ENCODE data around the gene PTPRN2. TPM values are rescaled to one million over a fixed set of nuclear protein-coding genes. Genes with fewer than 3 reads are reported as not detected.

PTPRN2 gene
- total RNA-seq, 1 donor from 2014 or later, result 2.4 TPM

DNA sequence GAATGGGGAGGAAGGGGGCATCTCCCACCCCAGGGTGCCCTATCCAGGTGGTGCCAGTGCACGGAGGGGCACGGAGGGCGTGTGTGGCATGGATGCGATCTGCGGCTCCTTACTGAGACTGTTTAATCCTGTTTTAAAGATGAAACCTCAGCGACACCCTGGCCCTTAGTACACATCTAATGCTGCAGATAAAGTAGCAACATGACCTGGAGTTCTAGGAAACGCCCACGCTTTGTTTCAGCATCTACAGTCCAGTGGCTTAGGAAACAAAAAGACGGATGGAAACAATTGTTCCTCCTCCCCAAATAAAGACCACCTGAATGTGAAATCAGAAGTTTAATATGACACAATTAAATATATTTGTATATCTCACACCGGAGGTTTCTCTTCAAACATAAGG, 1048.9 kb downstream of the PTPRN2 start:
- DNase-seq (ENCODE audit: low read depth), result no peak
- Histone ChIP-seq H3K27me3 (ENCODE audit: control insufficient read depth, insufficient read depth, low read length) (no peaks in the 10 kb centered on the region), H3K4me3 (ENCODE audit: low read depth, low read length) (no peak overlapping the region), H3K36me3 (ENCODE audit: control insufficient read depth, insufficient read depth, low read length) (no peaks in the 10 kb centered on the region)
- TF ChIP-seq, protein P1, sequence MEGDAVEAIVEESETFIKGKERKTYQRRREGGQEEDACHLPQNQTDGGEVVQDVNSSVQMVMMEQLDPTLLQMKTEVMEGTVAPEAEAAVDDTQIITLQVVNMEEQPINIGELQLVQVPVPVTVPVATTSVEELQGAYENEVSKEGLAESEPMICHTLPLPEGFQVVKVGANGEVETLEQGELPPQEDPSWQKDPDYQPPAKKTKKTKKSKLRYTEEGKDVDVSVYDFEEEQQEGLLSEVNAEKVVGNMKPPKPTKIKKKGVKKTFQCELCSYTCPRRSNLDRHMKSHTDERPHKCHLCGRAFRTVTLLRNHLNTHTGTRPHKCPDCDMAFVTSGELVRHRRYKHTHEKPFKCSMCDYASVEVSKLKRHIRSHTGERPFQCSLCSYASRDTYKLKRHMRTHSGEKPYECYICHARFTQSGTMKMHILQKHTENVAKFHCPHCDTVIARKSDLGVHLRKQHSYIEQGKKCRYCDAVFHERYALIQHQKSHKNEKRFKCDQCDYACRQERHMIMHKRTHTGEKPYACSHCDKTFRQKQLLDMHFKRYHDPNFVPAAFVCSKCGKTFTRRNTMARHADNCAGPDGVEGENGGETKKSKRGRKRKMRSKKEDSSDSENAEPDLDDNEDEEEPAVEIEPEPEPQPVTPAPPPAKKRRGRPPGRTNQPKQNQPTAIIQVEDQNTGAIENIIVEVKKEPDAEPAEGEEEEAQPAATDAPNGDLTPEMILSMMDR (IDR thresholded peaks at IDR 0.05; ENCODE audit: insufficient read depth, low read length, poor library complexity, severe bottlenecking), result no peak

GRCh38 chr7:157538321-157538720, 1049.3 kb downstream of the PTPRN2 start:
- H3K27me3 ChIP-seq (ENCODE audit: control insufficient read depth, insufficient read depth, low read length), result no peaks in the 10 kb centered on the region
- no peak overlapping the region for H3K4me3 ChIP-seq (ENCODE audit: low read depth, low read length)
- DNase-seq (ENCODE audit: low read depth), result no peak
- H3K36me3 ChIP-seq (ENCODE audit: control insufficient read depth, insufficient read depth, low read length), result no peaks in the 10 kb centered on the region
- TF ChIP-seq, protein P1 (IDR thresholded peaks at IDR 0.05; ENCODE audit: insufficient read depth, low read length, poor library complexity, severe bottlenecking), result no peak

DNA sequence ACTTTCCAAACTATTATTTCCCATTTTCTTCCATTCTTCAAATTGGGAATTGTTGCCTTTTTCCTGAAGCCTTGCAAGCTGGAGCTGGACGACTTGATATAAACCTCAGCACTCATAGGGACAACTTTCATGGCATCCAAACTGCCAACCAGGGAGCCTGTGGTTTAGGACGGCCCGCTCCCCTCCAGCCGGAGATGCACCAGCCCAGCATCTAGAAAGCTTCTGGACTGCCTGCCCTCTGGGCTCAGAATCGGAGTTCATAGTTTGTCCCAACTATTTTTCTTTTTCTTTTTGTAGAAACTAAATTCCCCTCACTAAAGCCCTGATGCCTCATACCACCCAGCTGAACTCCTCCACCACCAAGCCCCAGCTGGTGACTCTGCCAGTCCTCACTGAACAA, 1050.6 kb downstream of the PTPRN2 start:
- TF ChIP-seq, protein P1 (IDR thresholded peaks at IDR 0.05; ENCODE audit: insufficient read depth, low read length, poor library complexity, severe bottlenecking), result no peak
- H3K4me3 ChIP-seq (ENCODE audit: low read depth, low read length), result no peak overlapping the region
- no peaks in the 10 kb centered on the region for H3K27me3 ChIP-seq (ENCODE audit: control insufficient read depth, insufficient read depth, low read length)
- no peaks in the 10 kb centered on the region for H3K36me3 ChIP-seq (ENCODE audit: control insufficient read depth, insufficient read depth, low read length)
- no peak for DNase-seq (ENCODE audit: low read depth)

DNA sequence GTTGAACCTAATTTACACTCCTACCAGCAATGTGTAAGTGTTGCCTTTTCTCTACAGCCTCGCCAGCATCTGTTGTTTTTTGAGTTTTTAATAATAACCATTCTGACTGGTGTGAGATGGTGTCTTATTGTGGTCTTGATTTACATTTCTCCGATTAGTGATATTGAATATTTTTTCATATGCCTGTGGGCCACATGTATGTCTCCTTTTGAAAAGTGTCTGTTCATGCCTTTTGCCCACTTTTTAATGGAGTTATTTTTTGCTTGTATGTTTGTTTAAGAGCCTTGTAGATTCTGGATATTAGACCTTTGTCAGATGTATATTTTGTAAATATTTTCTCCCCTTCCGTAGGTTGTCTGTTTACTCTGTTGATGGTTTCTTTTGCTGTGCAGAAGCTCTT, 1055.6 kb downstream of the PTPRN2 start:
- Histone ChIP-seq H3K4me3 (ENCODE audit: low read depth, low read length) (no peak overlapping the region), H3K27me3 (ENCODE audit: control insufficient read depth, insufficient read depth, low read length) (no peaks in the 10 kb centered on the region), H3K36me3 (ENCODE audit: control insufficient read depth, insufficient read depth, low read length) (no peaks in the 10 kb centered on the region)
- TF ChIP-seq, protein P1 (IDR thresholded peaks at IDR 0.05; ENCODE audit: insufficient read depth, low read length, poor library complexity, severe bottlenecking), result no peak
- DNase-seq (ENCODE audit: low read depth), result no peak

GRCh38 chr7:157529768-157530560, 1057.7 kb downstream of the PTPRN2 start:
- TF ChIP-seq, protein P1 (IDR thresholded peaks at IDR 0.05; ENCODE audit: insufficient read depth, low read length, poor library complexity, severe bottlenecking), result no peak
- no peak overlapping the region for H3K4me3 ChIP-seq (ENCODE audit: low read depth, low read length)
- DNase-seq (ENCODE audit: low read depth), result no peak

More at GRCh38 chr7:157529768-157530560, 1057.7 kb downstream of the PTPRN2 start:
- no peaks in the 10 kb centered on the region for H3K36me3 ChIP-seq (ENCODE audit: control insufficient read depth, insufficient read depth, low read length)
- H3K27me3 ChIP-seq (ENCODE audit: control insufficient read depth, insufficient read depth, low read length), result no peaks in the 10 kb centered on the region

All from kidney epithelial cell (primary cell).